ENCODE results near the gene ELAVL1.

ELAVL1 gene

GRCh38 chr19:7953060-7953459 lies 52.4 kb downstream of the ELAVL1 start:
- no peak for DNase-seq (ENCODE audit: low spot score in 2 of 2)
- H3K27me3 Mint-ChIP-seq, result no peaks in the 10 kb centered on the region
- peaks cover 4% of the 10 kb centered on the region for H3K36me3 Mint-ChIP-seq (ENCODE audit: insufficient read depth)
- H3K9me3 Mint-ChIP-seq, result no peaks in the 10 kb centered on the region
- no peak overlapping the region for H3K4me3 Mint-ChIP-seq
- H3K4me1 Mint-ChIP-seq, result no peaks in the 10 kb centered on the region
- ATAC-seq (replicated peaks; ENCODE audit: extremely low read depth, poor library complexity, severe bottlenecking), result no peak
- H3K27ac Mint-ChIP-seq (ENCODE audit: low read depth), result no peak overlapping the region

- Mint-ChIP-seq H3K36me3 (ENCODE audit: insufficient read depth) (peaks cover 11% of the 10 kb centered on the region), H3K27me3 (no peaks in the 10 kb centered on the region), H3K9me3 (no peaks in the 10 kb centered on the region), H3K4me1 (peaks cover 13% of the 10 kb centered on the region), H3K27ac (ENCODE audit: low read depth) (no peak overlapping the region), H3K4me3 (no peak overlapping the region)
- ATAC-seq (replicated peaks; ENCODE audit: extremely low read depth, poor library complexity, severe bottlenecking) (no peak), DNase-seq (ENCODE audit: low spot score in 2 of 2) (no peak)
These were observed 57.5 kb downstream of the ELAVL1 start for GRCh38 chr19:7947939-7948338.

GRCh38 chr19:7944177-7944761 lies 61.2 kb downstream of the ELAVL1 start:
- Mint-ChIP-seq H3K27ac (ENCODE audit: low read depth) (peak overlapping the region; percentile 96), H3K4me3 (peak overlapping the region; percentile 95), H3K27me3 (no peaks in the 10 kb centered on the region), H3K9me3 (no peaks in the 10 kb centered on the region), H3K36me3 (ENCODE audit: insufficient read depth) (peaks cover 21% of the 10 kb centered on the region), H3K4me1 (peaks cover 22% of the 10 kb centered on the region)
- ATAC-seq (replicated peaks; ENCODE audit: extremely low read depth, poor library complexity, severe bottlenecking) (peak; percentile 57), DNase-seq (ENCODE audit: low spot score in 2 of 2) (peak; percentile 73 to 78)

- no peaks in the 10 kb centered on the region for H3K27me3 Mint-ChIP-seq
- peaks cover 25% of the 10 kb centered on the region for H3K36me3 Mint-ChIP-seq (ENCODE audit: insufficient read depth)
- peak within 1 kb of the TSS; percentile 95 for H3K4me3 Mint-ChIP-seq
- H3K9me3 Mint-ChIP-seq, result no peaks in the 10 kb centered on the region
- H3K27ac Mint-ChIP-seq (ENCODE audit: low read depth), result peak within 1 kb of the TSS; percentile 96
- peaks cover 26% of the 10 kb centered on the region for H3K4me1 Mint-ChIP-seq
- ATAC-seq (replicated peaks; ENCODE audit: extremely low read depth, poor library complexity, severe bottlenecking) (peak; percentile 98), DNase-seq (ENCODE audit: low spot score in 2 of 2) (peak; percentile 96 to 99)
These were observed 61.8 kb downstream of the ELAVL1 start, which contains the start of gene TIMM44 for GRCh38 chr19:7943444-7944176. TSS of gene TIMM44 (minus strand) at chr19:7943666. CDS start at chr19:7943651, 15 bp downstream.

- peaks cover 29% of the 10 kb centered on the region for H3K36me3 Mint-ChIP-seq (ENCODE audit: insufficient read depth)
- H3K27me3 Mint-ChIP-seq, result no peaks in the 10 kb centered on the region
- peak overlapping the region; percentile 95 for H3K4me3 Mint-ChIP-seq
- ATAC-seq (replicated peaks; ENCODE audit: extremely low read depth, poor library complexity, severe bottlenecking) (peak; percentile 1), DNase-seq (ENCODE audit: low spot score in 2 of 2) (no peak)
- H3K9me3 Mint-ChIP-seq, result no peaks in the 10 kb centered on the region
- H3K4me1 Mint-ChIP-seq, result peaks cover 28% of the 10 kb centered on the region
- peak overlapping the region; percentile 96 for H3K27ac Mint-ChIP-seq (ENCODE audit: low read depth)
These were observed 62.4 kb downstream of the ELAVL1 start for GRCh38 chr19:7942981-7943443.

GRCh38 chr19:7941895-7942596 lies 63.4 kb downstream of the ELAVL1 start:
- Mint-ChIP-seq H3K27me3 (no peaks in the 10 kb centered on the region), H3K9me3 (no peaks in the 10 kb centered on the region), H3K4me1 (peaks cover 28% of the 10 kb centered on the region), H3K4me3 (peak overlapping the region; percentile 20), H3K27ac (ENCODE audit: low read depth) (no peak overlapping the region), H3K36me3 (ENCODE audit: insufficient read depth) (peaks cover 34% of the 10 kb centered on the region)
- DNase-seq (ENCODE audit: low spot score in 2 of 2) (no peak), ATAC-seq (replicated peaks; ENCODE audit: extremely low read depth, poor library complexity, severe bottlenecking) (no peak)

GRCh38 chr19:7940841-7941240 lies 64.6 kb downstream of the ELAVL1 start:
- H3K27ac Mint-ChIP-seq (ENCODE audit: low read depth), result no peak overlapping the region
- no peak for DNase-seq (ENCODE audit: low spot score in 2 of 2)
- no peaks in the 10 kb centered on the region for H3K9me3 Mint-ChIP-seq
- H3K27me3 Mint-ChIP-seq, result no peaks in the 10 kb centered on the region
- no peak for ATAC-seq (replicated peaks; ENCODE audit: extremely low read depth, poor library complexity, severe bottlenecking)
- no peak overlapping the region for H3K4me3 Mint-ChIP-seq
- peaks cover 28% of the 10 kb centered on the region for H3K4me1 Mint-ChIP-seq
- peaks cover 45% of the 10 kb centered on the region for H3K36me3 Mint-ChIP-seq (ENCODE audit: insufficient read depth)

GRCh38 chr19:7934766-7935165 lies 70.7 kb downstream of the ELAVL1 start:
- H3K27ac Mint-ChIP-seq (ENCODE audit: low read depth), result no peak overlapping the region
- H3K36me3 Mint-ChIP-seq (ENCODE audit: insufficient read depth), result peaks cover 46% of the 10 kb centered on the region
- ATAC-seq (replicated peaks; ENCODE audit: extremely low read depth, poor library complexity, severe bottlenecking) (no peak), DNase-seq (ENCODE audit: low spot score in 2 of 2) (no peak)
- no peaks in the 10 kb centered on the region for H3K9me3 Mint-ChIP-seq
- peaks cover 6% of the 10 kb centered on the region for H3K4me1 Mint-ChIP-seq
- no peak overlapping the region for H3K4me3 Mint-ChIP-seq
- no peaks in the 10 kb centered on the region for H3K27me3 Mint-ChIP-seq

- no peak for ATAC-seq (replicated peaks; ENCODE audit: extremely low read depth, poor library complexity, severe bottlenecking)
- Mint-ChIP-seq H3K27ac (ENCODE audit: low read depth) (no peak overlapping the region), H3K36me3 (ENCODE audit: insufficient read depth) (peaks cover 50% of the 10 kb centered on the region)
These were observed 71.4 kb downstream of the ELAVL1 start for GRCh38 chr19:7933828-7934725.

GRCh38 chr19:7933411-7933810 lies 72.0 kb downstream of the ELAVL1 start:
- Mint-ChIP-seq H3K4me3 (no peak overlapping the region), H3K27ac (ENCODE audit: low read depth) (no peak overlapping the region), H3K27me3 (no peaks in the 10 kb centered on the region), H3K36me3 (ENCODE audit: insufficient read depth) (peaks cover 47% of the 10 kb centered on the region), H3K9me3 (no peaks in the 10 kb centered on the region), H3K4me1 (peaks cover 10% of the 10 kb centered on the region)
- no peak for ATAC-seq (replicated peaks; ENCODE audit: extremely low read depth, poor library complexity, severe bottlenecking)
- no peak for DNase-seq (ENCODE audit: low spot score in 2 of 2)

More at GRCh38 chr19:7933828-7934725, 71.4 kb downstream of the ELAVL1 start:
- peaks cover 11% of the 10 kb centered on the region for H3K4me1 Mint-ChIP-seq
- no peak overlapping the region for H3K4me3 Mint-ChIP-seq
- H3K27me3 Mint-ChIP-seq, result no peaks in the 10 kb centered on the region
- no peak for DNase-seq (ENCODE audit: low spot score in 2 of 2)
- no peaks in the 10 kb centered on the region for H3K9me3 Mint-ChIP-seq

- H3K9me3 Mint-ChIP-seq, result no peaks in the 10 kb centered on the region
- H3K27me3 Mint-ChIP-seq, result no peaks in the 10 kb centered on the region
- no peak overlapping the region for H3K4me3 Mint-ChIP-seq
- DNase-seq (ENCODE audit: low spot score in 2 of 2), result no peak
- H3K27ac Mint-ChIP-seq (ENCODE audit: low read depth), result no peak overlapping the region
- H3K36me3 Mint-ChIP-seq (ENCODE audit: insufficient read depth), result peaks cover 46% of the 10 kb centered on the region
- H3K4me1 Mint-ChIP-seq, result peaks cover 10% of the 10 kb centered on the region
- no peak for ATAC-seq (replicated peaks; ENCODE audit: extremely low read depth, poor library complexity, severe bottlenecking)
These were observed 72.5 kb downstream of the ELAVL1 start for GRCh38 chr19:7932930-7933300.
